Measurements from ENCODE around the gene ADGRV1. TPM values are rescaled to one million over a fixed set of nuclear protein-coding genes. Genes with fewer than 3 reads are reported as not detected.

ADGRV1 gene
- total RNA-seq, 2 donors from 2014 or later = 97.6 to 117 TPM

DNA sequence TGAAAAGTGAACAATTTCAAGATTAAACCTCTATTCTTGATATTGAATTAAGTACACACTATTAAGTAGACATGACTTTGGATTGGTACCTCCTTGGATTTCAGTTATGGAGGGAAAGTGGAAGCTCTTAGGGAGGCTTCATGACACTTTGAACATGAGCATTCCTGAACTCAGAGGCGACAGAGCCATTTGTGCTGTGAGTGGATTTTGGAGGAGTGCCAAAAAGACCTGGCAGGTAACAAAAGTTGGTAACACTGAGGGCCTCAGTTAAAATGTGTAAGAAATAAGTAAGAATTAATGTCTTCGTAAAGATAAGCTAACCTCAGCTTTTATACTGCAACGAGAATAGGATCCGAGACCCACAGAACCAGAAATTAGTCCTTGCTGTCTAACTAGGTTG lies 467.9 kb downstream of the ADGRV1 start:
- 87 to 95% methylated on average over 4 of the region's 4 CpGs for WGBS, 2 experiments (ENCODE audit: insufficient coverage in 1 of 2, insufficient read length in 1 of 2)
- H3K9me3 Mint-ChIP-seq = no peaks in the 10 kb centered on the region
- Histone ChIP-seq H3K27ac (ENCODE audit: low read depth, low read length) (no peak overlapping the region), H3K27me3 (ENCODE audit: control insufficient read depth, insufficient read depth, low read length, poor library complexity, severe bottlenecking) (no peaks in the 10 kb centered on the region), H3K4me1 (ENCODE audit: control insufficient read depth, insufficient read depth, low read length) (peaks cover 26% of the 10 kb centered on the region), H3K9ac (ENCODE audit: extremely low read depth, low read length, poor library complexity, severe bottlenecking) (no peak overlapping the region), H3K36me3 (ENCODE audit: control insufficient read depth, insufficient read depth, low read length) (no peaks in the 10 kb centered on the region), H3K9me3 (ENCODE audit: control insufficient read depth, low read length) (no peaks in the 10 kb centered on the region), H3K4me3 (ENCODE audit: low read length) (no peak overlapping the region)
- H3K27me3 Mint-ChIP-seq (ENCODE audit: insufficient read depth) = no peaks in the 10 kb centered on the region
- peaks cover 60% of the 10 kb centered on the region for H3K4me1 Mint-ChIP-seq
- H3K36me3 Mint-ChIP-seq (ENCODE audit: low read depth) = no peaks in the 10 kb centered on the region
- TF ChIP-seq CTCF (conservative IDR thresholded peaks at IDR 0.05) = no peak
- DNase-seq = no peak
- H3K27ac Mint-ChIP-seq = no peak overlapping the region
- H3K4me3 Mint-ChIP-seq = no peak overlapping the region

GRCh38 chr5:91027405-91028139 lies 469.0 kb downstream of the ADGRV1 start:
- H3K36me3 ChIP-seq (ENCODE audit: control insufficient read depth, insufficient read depth, low read length) = no peaks in the 10 kb centered on the region
- H3K9me3 ChIP-seq (ENCODE audit: control insufficient read depth, low read length) = no peaks in the 10 kb centered on the region
- DNase-seq = no peak
- Mint-ChIP-seq H3K27ac (peak overlapping the region; percentile 73), H3K36me3 (ENCODE audit: low read depth) (no peaks in the 10 kb centered on the region), H3K9me3 (no peaks in the 10 kb centered on the region), H3K4me3 (peak overlapping the region; percentile 6), H3K27me3 (ENCODE audit: insufficient read depth) (no peaks in the 10 kb centered on the region), H3K4me1 (peaks cover 49% of the 10 kb centered on the region)
- H3K27me3 ChIP-seq (ENCODE audit: control insufficient read depth, insufficient read depth, low read length, poor library complexity, severe bottlenecking) = no peaks in the 10 kb centered on the region
- peak overlapping the region; percentile 47 for H3K27ac ChIP-seq (ENCODE audit: low read depth, low read length)
- TF ChIP-seq CTCF (conservative IDR thresholded peaks at IDR 0.05) = no peak
- peak overlapping the region; percentile 35 for H3K4me3 ChIP-seq (ENCODE audit: low read length)
- no peak overlapping the region for H3K9ac ChIP-seq (ENCODE audit: extremely low read depth, low read length, poor library complexity, severe bottlenecking)
- H3K4me1 ChIP-seq (ENCODE audit: control insufficient read depth, insufficient read depth, low read length) = peaks cover 15% of the 10 kb centered on the region
- 86 to 100% methylated on average over 1 of the region's 1 CpG for WGBS, 2 experiments (ENCODE audit: insufficient coverage in 1 of 2, insufficient read length in 1 of 2)

GRCh38 chr5:91028499-91028956 lies 469.9 kb downstream of the ADGRV1 start:
- no peaks in the 10 kb centered on the region for H3K27me3 Mint-ChIP-seq (ENCODE audit: insufficient read depth)
- no peak overlapping the region for H3K9ac ChIP-seq (ENCODE audit: extremely low read depth, low read length, poor library complexity, severe bottlenecking)
- peaks cover 44% of the 10 kb centered on the region for H3K4me1 Mint-ChIP-seq

More at GRCh38 chr5:91028499-91028956, 469.9 kb downstream of the ADGRV1 start:
- DNase-seq = no peak
- no peak overlapping the region for H3K4me3 Mint-ChIP-seq
- H3K36me3 Mint-ChIP-seq (ENCODE audit: low read depth) = no peaks in the 10 kb centered on the region
- TF ChIP-seq CTCF (conservative IDR thresholded peaks at IDR 0.05) = no peak
- H3K27ac Mint-ChIP-seq = peak overlapping the region; percentile 0
- 80 to 100% methylated on average over 1 to 2 of the region's 2 CpGs for WGBS, 2 experiments (ENCODE audit: insufficient coverage in 1 of 2, insufficient read length in 1 of 2)
- no peaks in the 10 kb centered on the region for H3K27me3 ChIP-seq (ENCODE audit: control insufficient read depth, insufficient read depth, low read length, poor library complexity, severe bottlenecking)
- no peaks in the 10 kb centered on the region for H3K9me3 Mint-ChIP-seq
- no peaks in the 10 kb centered on the region for H3K9me3 ChIP-seq (ENCODE audit: control insufficient read depth, low read length)
- H3K27ac ChIP-seq (ENCODE audit: low read depth, low read length) = no peak overlapping the region
- H3K36me3 ChIP-seq (ENCODE audit: control insufficient read depth, insufficient read depth, low read length) = no peaks in the 10 kb centered on the region
- H3K4me1 ChIP-seq (ENCODE audit: control insufficient read depth, insufficient read depth, low read length) = peaks cover 12% of the 10 kb centered on the region
- H3K4me3 ChIP-seq (ENCODE audit: low read length) = peak overlapping the region; percentile 19

All from endodermal cell (in vitro differentiated cells).